Activated T-cell treated with anti-CD3 and anti-CD28 coated beads for 1 hour (primary cell): ENCODE measurements around the gene CYSLTR2.

Experiments
- DNase-seq: peaks from one replicate; pipeline ENCODE4 v3.0.0-alpha.2; 2020; ENCODE audit warnings: low read depth

Gene CYSLTR2

GRCh38 chr13:48739386-48739964, 85.7 kb downstream of the CYSLTR2 start:
- no peak for DNase-seq

GRCh38 chr13:48741377-48741776, 87.6 kb downstream of the CYSLTR2 start:
- DNase-seq, result no peak

GRCh38 chr13:48746821-48747220, 93.1 kb downstream of the CYSLTR2 start:
- no peak for DNase-seq

GRCh38 chr13:48748681-48749080, 95.0 kb downstream of the CYSLTR2 start:
- no peak for DNase-seq

- no peak for DNase-seq
Observed at GRCh38 chr13:48749144-48749543, 95.4 kb downstream of the CYSLTR2 start.

GRCh38 chr13:48749699-48750473, 96.2 kb downstream of the CYSLTR2 start:
- peak; percentile 24 for DNase-seq

- no peak for DNase-seq
Observed at GRCh38 chr13:48750588-48751383, 97.1 kb downstream of the CYSLTR2 start.

- no peak for DNase-seq
Observed at GRCh38 chr13:48760626-48761025, 106.9 kb downstream of the CYSLTR2 start.
